ENCODE measurements around the gene APOL5. TPM values are rescaled to one million over a fixed set of nuclear protein-coding genes. Genes with fewer than 3 reads are reported as not detected.

APOL5 gene
- total RNA-seq, 5 donors from 2014 or later (not counting 1 experiment from before 2014, with no cell fraction given): not detected

Other genes starting within 250 kb of the APOL5 start
- gene RASD2, start 177.0 kb upstream of the APOL5 start, total RNA-seq: 1 to 10 TPM in 2 of 5 donors, under 1 TPM in 1, not detected in 2; 0.19 to 1.7 (median 1.0) TPM
- gene MB, start 100.5 kb upstream of the APOL5 start, total RNA-seq: not detected
- gene APOL6, start 69.4 kb upstream of the APOL5 start, total RNA-seq: 10 to 100 TPM; 47.5 to 55.7 (median 52.3) TPM

All from T-cell (primary cell).